Measurements from ENCODE around the gene WWOX. TPM values are rescaled to one million over a fixed set of nuclear protein-coding genes. Genes with fewer than 3 reads are reported as not detected.

The WWOX gene
- total RNA-seq, 6 experiments from 2014 or later = 13.0 to 24.3 (median 16.5) TPM

- intact Hi-C loops (cut with DNase I) = loop anchor here in 1 of 2 donors (10.0 kb wide), 1 partner anchor 77 kb away; no protein-coding TSS in a partner anchor
- H3K4me1 ChIP-seq = no peaks in the 10 kb centered on the region
- 84% methylated on average over 6 of the region's 6 CpGs for WGBS (ENCODE audit: insufficient coverage, low coverage, low lambda C conversion rate, missing lambda C conversion rate)
- no peaks in the 10 kb centered on the region for H3K27me3 ChIP-seq
- ATAC-seq = no peak
- H3K27ac ChIP-seq = no peak overlapping the region
- TF ChIP-seq POLR2A (IDR thresholded peaks at IDR 0.05) = no peak
- no peak for TF ChIP-seq CTCF (IDR thresholded peaks at IDR 0.05)
- no peak for DNase-seq
- H3K9me3 ChIP-seq = no peaks in the 10 kb centered on the region
- no peak overlapping the region for H3K4me3 ChIP-seq
- H3K36me3 ChIP-seq = no peaks in the 10 kb centered on the region
These were observed 122.4 kb downstream of the WWOX start for GRCh38 chr16:78221892-78222291.

- Histone ChIP-seq H3K27ac (no peak overlapping the region), H3K27me3 (no peaks in the 10 kb centered on the region), H3K9me3 (no peaks in the 10 kb centered on the region), H3K36me3 (no peaks in the 10 kb centered on the region), H3K4me3 (no peak overlapping the region), H3K4me1 (no peaks in the 10 kb centered on the region)
- no peak for ATAC-seq
- intact Hi-C loops (cut with DNase I) = loop anchor here in 1 of 2 donors (10.0 kb wide), 1 partner anchor 80 kb away; no protein-coding TSS in a partner anchor
- 82% methylated on average over 2 of the region's 2 CpGs for WGBS (ENCODE audit: insufficient coverage, low coverage, low lambda C conversion rate, missing lambda C conversion rate)
- DNase-seq = no peak
- TF ChIP-seq POLR2A (IDR thresholded peaks at IDR 0.05) (no peak), CTCF (IDR thresholded peaks at IDR 0.05) (no peak)
These were observed 124.9 kb downstream of the WWOX start for GRCh38 chr16:78224342-78224741.

- Histone ChIP-seq H3K27me3 (no peaks in the 10 kb centered on the region), H3K27ac (no peak overlapping the region), H3K9me3 (no peaks in the 10 kb centered on the region), H3K36me3 (no peaks in the 10 kb centered on the region), H3K4me1 (no peaks in the 10 kb centered on the region), H3K4me3 (no peak overlapping the region)
- DNase-seq (no peak), ATAC-seq (no peak)
- intact Hi-C loops (cut with DNase I) = loop anchor here in 1 of 2 donors (10.0 kb wide), 1 partner anchor 81 kb away; no protein-coding TSS in a partner anchor
- TF ChIP-seq CTCF (IDR thresholded peaks at IDR 0.05) = no peak
- TF ChIP-seq POLR2A (IDR thresholded peaks at IDR 0.05) = no peak
- 70% methylated on average over 3 of the region's 3 CpGs for WGBS (ENCODE audit: insufficient coverage, low coverage, low lambda C conversion rate, missing lambda C conversion rate)
These were observed 126.5 kb downstream of the WWOX start for GRCh38 chr16:78225919-78226318.

GRCh38 chr16:78227855-78228254 is 128.4 kb downstream of the WWOX start:
- intact Hi-C loops (cut with DNase I) = loop anchor here in 1 of 2 donors (10.0 kb wide), 1 partner anchor 83 kb away; no protein-coding TSS in a partner anchor
- TF ChIP-seq CTCF (IDR thresholded peaks at IDR 0.05) (peak; percentile 6 to 29 (median 22)), POLR2A (IDR thresholded peaks at IDR 0.05) (no peak)
- Histone ChIP-seq H3K9me3 (no peaks in the 10 kb centered on the region), H3K27ac (no peak overlapping the region), H3K4me1 (no peaks in the 10 kb centered on the region), H3K36me3 (no peaks in the 10 kb centered on the region), H3K4me3 (no peak overlapping the region), H3K27me3 (no peaks in the 10 kb centered on the region)
- ATAC-seq (peak; percentile 26 to 77 (median 50)), DNase-seq (no peak)
- 65% methylated on average over 3 of the region's 3 CpGs for WGBS (ENCODE audit: insufficient coverage, low coverage, low lambda C conversion rate, missing lambda C conversion rate)

Data from right lobe of liver (tissue), 6 donors.